ENCODE results near the gene UGGT2.
A peak's percentile ranks its signal among the peaks of the same experiment; 100 is the strongest.
"Not testable (repeated sequence)": the region's sequence is repeated elsewhere in the genome, so short reads cannot be mapped to it uniquely, and the experiment has no call there.

The UGGT2 gene

GRCh38 chr13:96053003-96053703 is at the start of gene UGGT2:
TSS of gene UGGT2 (minus strand) at chr13:96053401. CDS start at chr13:96053312, 89 bp downstream.
- DNase-seq (ENCODE audit: extremely low read depth in 1 of 2, low read depth in 1 of 2) = peak in 1 of 2 donors; percentile 11

- no peak for DNase-seq (ENCODE audit: extremely low read depth in 1 of 2, low read depth in 1 of 2)
Observed at GRCh38 chr13:96100457-96101220, 47.4 kb upstream of the UGGT2 start.

- no peak for DNase-seq (ENCODE audit: extremely low read depth in 1 of 2, low read depth in 1 of 2)
Observed at GRCh38 chr13:96093296-96094006, 40.2 kb upstream of the UGGT2 start.

GRCh38 chr13:96091164-96092117 is 38.2 kb upstream of the UGGT2 start:
- no peak for DNase-seq (ENCODE audit: extremely low read depth in 1 of 2, low read depth in 1 of 2)

- no peak for DNase-seq (ENCODE audit: extremely low read depth in 1 of 2, low read depth in 1 of 2)
Observed at GRCh38 chr13:96090240-96091101, 37.3 kb upstream of the UGGT2 start.

GRCh38 chr13:96089749-96090239 is 36.6 kb upstream of the UGGT2 start, which contains the start of gene HS6ST3:
TSS of gene HS6ST3 (plus strand) at chr13:96090107.
- DNase-seq (ENCODE audit: extremely low read depth in 1 of 2, low read depth in 1 of 2) = no peak

- no peak for DNase-seq (ENCODE audit: extremely low read depth in 1 of 2, low read depth in 1 of 2)
Observed at GRCh38 chr13:96089139-96089538, 35.9 kb upstream of the UGGT2 start.

- no peak for DNase-seq (ENCODE audit: extremely low read depth in 1 of 2, low read depth in 1 of 2)
Observed at GRCh38 chr13:96086736-96087135, 33.5 kb upstream of the UGGT2 start.

- no peak for DNase-seq (ENCODE audit: extremely low read depth in 1 of 2, low read depth in 1 of 2)
Observed at GRCh38 chr13:96082640-96083039, 29.4 kb upstream of the UGGT2 start.

- no peak for DNase-seq (ENCODE audit: extremely low read depth in 1 of 2, low read depth in 1 of 2)
Observed at GRCh38 chr13:96081888-96082287, 28.7 kb upstream of the UGGT2 start.

GRCh38 chr13:96080676-96081075 is 27.5 kb upstream of the UGGT2 start:
- DNase-seq (ENCODE audit: extremely low read depth in 1 of 2, low read depth in 1 of 2) = no peak

- DNase-seq (ENCODE audit: extremely low read depth in 1 of 2, low read depth in 1 of 2) = no peak
Observed at GRCh38 chr13:96075953-96076543, 22.8 kb upstream of the UGGT2 start.

- no peak for DNase-seq (ENCODE audit: extremely low read depth in 1 of 2, low read depth in 1 of 2)
Observed at GRCh38 chr13:96072392-96072791, 19.2 kb upstream of the UGGT2 start.

GRCh38 chr13:96071504-96071903 is 18.3 kb upstream of the UGGT2 start:
- DNase-seq (ENCODE audit: extremely low read depth in 1 of 2, low read depth in 1 of 2) = no peak

GRCh38 chr13:96068729-96069128 is 15.5 kb upstream of the UGGT2 start:
- no peak for DNase-seq (ENCODE audit: extremely low read depth in 1 of 2, low read depth in 1 of 2)

- DNase-seq (ENCODE audit: extremely low read depth in 1 of 2, low read depth in 1 of 2) = no peak
Observed at GRCh38 chr13:96065849-96066248, 12.6 kb upstream of the UGGT2 start.

GRCh38 chr13:96052656-96053002 is 572 bp downstream of the UGGT2 start:
- no peak for DNase-seq (ENCODE audit: extremely low read depth in 1 of 2, low read depth in 1 of 2)

- not testable (repeated sequence) for DNase-seq (ENCODE audit: extremely low read depth in 1 of 2, low read depth in 1 of 2)
Observed at GRCh38 chr13:96051946-96052345, 1.3 kb downstream of the UGGT2 start.

GRCh38 chr13:96051491-96051890 is 1.7 kb downstream of the UGGT2 start:
- not testable (repeated sequence) for DNase-seq (ENCODE audit: extremely low read depth in 1 of 2, low read depth in 1 of 2)
